Measurements from ENCODE around the gene MON1A.

The MON1A gene

DNA sequence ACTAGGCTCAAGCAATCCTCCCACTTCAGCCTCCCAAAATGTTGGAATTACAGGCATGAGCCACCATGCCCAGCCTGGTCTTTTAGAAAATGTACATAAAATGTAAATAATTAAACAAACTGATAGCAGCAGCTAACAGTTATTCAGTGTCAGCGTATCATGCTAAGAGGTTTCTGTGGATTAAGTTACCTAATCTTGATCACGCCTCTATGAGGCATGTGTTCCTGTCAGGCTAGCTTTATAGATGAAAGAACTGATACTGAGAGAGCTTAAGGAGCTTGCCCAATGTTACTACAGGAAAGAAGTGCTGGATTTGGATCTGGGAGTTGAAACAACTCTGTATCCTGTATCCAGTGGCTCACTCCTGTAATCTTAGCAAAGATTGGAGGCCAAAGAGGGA is 14.7 kb downstream of the MON1A start:
- DNase-seq = peak; percentile 32
- peak overlapping the region; percentile 66 for H3K27ac ChIP-seq
- no peak overlapping the region for H3K4me3 ChIP-seq (ENCODE audit: low read depth, low read length)
- TF ChIP-seq, protein P1, sequence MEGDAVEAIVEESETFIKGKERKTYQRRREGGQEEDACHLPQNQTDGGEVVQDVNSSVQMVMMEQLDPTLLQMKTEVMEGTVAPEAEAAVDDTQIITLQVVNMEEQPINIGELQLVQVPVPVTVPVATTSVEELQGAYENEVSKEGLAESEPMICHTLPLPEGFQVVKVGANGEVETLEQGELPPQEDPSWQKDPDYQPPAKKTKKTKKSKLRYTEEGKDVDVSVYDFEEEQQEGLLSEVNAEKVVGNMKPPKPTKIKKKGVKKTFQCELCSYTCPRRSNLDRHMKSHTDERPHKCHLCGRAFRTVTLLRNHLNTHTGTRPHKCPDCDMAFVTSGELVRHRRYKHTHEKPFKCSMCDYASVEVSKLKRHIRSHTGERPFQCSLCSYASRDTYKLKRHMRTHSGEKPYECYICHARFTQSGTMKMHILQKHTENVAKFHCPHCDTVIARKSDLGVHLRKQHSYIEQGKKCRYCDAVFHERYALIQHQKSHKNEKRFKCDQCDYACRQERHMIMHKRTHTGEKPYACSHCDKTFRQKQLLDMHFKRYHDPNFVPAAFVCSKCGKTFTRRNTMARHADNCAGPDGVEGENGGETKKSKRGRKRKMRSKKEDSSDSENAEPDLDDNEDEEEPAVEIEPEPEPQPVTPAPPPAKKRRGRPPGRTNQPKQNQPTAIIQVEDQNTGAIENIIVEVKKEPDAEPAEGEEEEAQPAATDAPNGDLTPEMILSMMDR (IDR thresholded peaks at IDR 0.05; ENCODE audit: low read depth, low read length) = no peak
- H3K9me3 ChIP-seq (ENCODE audit: severe bottlenecking) = no peaks in the 10 kb centered on the region
- H3K36me3 ChIP-seq = peaks cover 8% of the 10 kb centered on the region
- no peaks in the 10 kb centered on the region for H3K27me3 ChIP-seq (ENCODE audit: insufficient read depth, low read depth, severe bottlenecking)

DNA sequence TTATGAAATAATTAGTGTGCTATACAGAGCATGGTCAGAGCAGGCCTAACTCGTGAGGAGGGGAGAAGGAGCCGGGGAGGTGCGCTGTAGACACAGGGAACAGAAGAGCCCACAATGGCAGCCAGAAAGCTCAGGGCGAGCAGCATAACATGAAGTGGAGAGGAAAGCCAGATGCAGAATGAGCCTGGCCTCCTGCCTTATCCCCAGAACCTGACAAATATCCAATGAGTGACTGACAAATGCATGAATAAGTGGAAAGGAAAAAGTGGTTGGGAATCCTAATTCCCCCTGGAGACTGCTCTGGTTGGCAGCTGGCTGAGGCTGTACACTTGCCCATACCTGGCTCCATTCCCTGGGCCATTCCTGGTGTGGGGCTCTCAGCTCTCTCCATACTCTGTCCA is 16.7 kb downstream of the MON1A start:
- peak; percentile 72 for DNase-seq
- Histone ChIP-seq H3K27me3 (ENCODE audit: insufficient read depth, low read depth, severe bottlenecking) (no peaks in the 10 kb centered on the region), H3K36me3 (peaks cover 8% of the 10 kb centered on the region), H3K4me3 (ENCODE audit: low read depth, low read length) (no peak overlapping the region), H3K27ac (peak overlapping the region; percentile 31; the same call in 1 of the 2 replicates), H3K9me3 (ENCODE audit: severe bottlenecking) (no peaks in the 10 kb centered on the region)
- TF ChIP-seq, protein P1 (IDR thresholded peaks at IDR 0.05; ENCODE audit: low read depth, low read length) = no peak

DNA sequence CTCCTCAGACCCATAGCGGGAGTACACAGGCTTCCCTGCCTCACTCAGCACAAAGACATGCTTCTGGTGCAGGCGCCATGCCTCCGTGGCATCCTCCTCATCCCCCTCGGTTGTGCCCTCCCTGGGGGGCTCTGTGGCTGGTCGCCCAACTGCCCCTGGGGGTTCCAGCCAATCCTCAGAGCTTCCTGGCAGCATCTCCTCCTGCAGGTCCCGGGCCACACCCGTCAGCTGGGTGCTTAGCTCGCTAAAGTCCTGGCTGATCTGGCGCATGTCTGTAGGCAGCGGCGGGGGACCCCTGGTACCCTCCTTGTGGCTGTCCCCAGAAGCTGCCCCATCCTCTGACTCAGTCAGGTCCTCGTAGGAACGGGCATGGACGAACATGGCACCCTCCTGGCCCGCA is 18.0 kb downstream of the MON1A start:
- DNase-seq = no peak
- Histone ChIP-seq H3K4me3 (ENCODE audit: low read depth, low read length) (no peak overlapping the region), H3K9me3 (ENCODE audit: severe bottlenecking) (no peaks in the 10 kb centered on the region), H3K27me3 (ENCODE audit: insufficient read depth, low read depth, severe bottlenecking) (no peaks in the 10 kb centered on the region), H3K27ac (no peak overlapping the region), H3K36me3 (peaks cover 8% of the 10 kb centered on the region)
- TF ChIP-seq, protein P1 (IDR thresholded peaks at IDR 0.05; ENCODE audit: low read depth, low read length) = no peak

DNA sequence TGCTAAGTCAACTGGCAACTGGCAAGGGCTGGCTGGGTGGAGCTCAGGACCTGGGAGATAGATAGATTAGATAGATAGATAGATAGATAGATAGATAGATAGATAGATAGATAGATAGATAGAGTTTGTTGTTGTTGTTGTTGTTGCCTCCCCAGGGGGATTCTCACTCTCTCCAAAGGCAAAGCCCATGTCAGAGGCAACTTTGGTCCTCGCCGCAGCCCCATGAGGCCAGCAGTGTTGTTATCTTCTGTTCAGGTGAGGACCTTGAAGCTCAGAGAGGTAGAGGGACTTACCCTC is 18.5 kb downstream of the MON1A start:
- Histone ChIP-seq H3K27ac (no peak overlapping the region), H3K36me3 (peaks cover 8% of the 10 kb centered on the region), H3K4me3 (ENCODE audit: low read depth, low read length) (no peak overlapping the region), H3K27me3 (ENCODE audit: insufficient read depth, low read depth, severe bottlenecking) (no peaks in the 10 kb centered on the region), H3K9me3 (ENCODE audit: severe bottlenecking) (no peaks in the 10 kb centered on the region)
- DNase-seq = no peak
- TF ChIP-seq, protein P1 (IDR thresholded peaks at IDR 0.05; ENCODE audit: low read depth, low read length) = no peak

DNA sequence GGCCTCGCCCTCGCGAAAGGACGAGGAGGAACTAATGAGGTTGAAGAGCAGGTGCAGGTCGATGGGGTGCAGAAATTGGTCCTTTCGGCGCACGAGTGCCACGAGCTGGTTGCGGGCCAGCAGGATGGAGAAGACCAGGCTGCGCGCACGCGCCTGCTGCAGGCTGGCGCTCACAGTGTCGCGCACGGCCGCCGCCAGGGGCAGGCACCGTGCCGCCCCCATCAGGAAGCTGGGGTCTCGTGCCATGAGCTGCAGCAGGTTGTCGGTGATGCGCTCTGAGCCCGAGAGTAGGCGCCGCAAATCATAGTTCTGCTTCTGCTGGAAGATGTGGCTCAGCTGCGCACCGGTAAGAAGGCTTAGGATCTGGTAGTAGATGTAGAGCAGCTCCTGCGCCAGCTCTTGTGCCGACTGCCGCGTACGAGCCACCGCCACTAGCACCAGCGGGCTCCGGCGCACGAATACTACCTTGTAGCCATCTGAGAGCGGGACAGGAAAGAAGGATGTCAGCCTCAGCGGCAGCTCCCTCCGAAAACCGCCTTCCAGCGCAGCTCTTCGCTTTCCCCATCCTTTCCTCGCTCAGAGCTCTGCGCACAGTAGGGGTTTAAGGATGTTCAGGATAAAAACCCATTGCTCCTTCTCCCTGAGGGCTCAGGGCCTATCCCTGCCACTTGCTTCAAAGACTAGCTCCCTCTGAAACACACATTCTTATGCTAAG is 19.0 kb downstream of the MON1A start:
- DNase-seq = no peak
- no peak overlapping the region for H3K27ac ChIP-seq
- TF ChIP-seq, protein P1 (IDR thresholded peaks at IDR 0.05; ENCODE audit: low read depth, low read length) = no peak
- H3K4me3 ChIP-seq (ENCODE audit: low read depth, low read length) = no peak overlapping the region
- H3K9me3 ChIP-seq (ENCODE audit: severe bottlenecking) = no peaks in the 10 kb centered on the region
- no peaks in the 10 kb centered on the region for H3K27me3 ChIP-seq (ENCODE audit: insufficient read depth, low read depth, severe bottlenecking)
- H3K36me3 ChIP-seq = peaks cover 8% of the 10 kb centered on the region
